ENCODE results near the gene DIAPH3.

DNA sequence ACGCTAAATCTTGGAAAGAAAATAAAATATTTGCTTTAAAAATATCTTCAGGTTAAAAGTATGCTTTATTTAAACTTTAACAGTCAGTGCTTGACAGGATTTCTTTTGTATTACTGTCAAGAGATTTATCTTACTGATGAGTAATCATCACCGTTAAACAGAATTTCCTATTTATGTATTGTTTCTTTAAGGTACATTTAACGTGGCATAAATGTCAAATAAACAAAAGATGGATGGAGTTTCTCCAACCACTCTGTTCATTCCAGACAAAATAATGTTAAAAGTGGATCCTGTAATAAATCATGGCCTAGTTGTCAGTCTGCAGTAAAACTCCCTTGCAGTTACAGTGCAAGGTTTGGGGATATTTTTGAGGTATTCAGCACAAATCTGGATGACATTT is 298.3 kb downstream of the DIAPH3 start:
- TF ChIP-seq, protein P1, sequence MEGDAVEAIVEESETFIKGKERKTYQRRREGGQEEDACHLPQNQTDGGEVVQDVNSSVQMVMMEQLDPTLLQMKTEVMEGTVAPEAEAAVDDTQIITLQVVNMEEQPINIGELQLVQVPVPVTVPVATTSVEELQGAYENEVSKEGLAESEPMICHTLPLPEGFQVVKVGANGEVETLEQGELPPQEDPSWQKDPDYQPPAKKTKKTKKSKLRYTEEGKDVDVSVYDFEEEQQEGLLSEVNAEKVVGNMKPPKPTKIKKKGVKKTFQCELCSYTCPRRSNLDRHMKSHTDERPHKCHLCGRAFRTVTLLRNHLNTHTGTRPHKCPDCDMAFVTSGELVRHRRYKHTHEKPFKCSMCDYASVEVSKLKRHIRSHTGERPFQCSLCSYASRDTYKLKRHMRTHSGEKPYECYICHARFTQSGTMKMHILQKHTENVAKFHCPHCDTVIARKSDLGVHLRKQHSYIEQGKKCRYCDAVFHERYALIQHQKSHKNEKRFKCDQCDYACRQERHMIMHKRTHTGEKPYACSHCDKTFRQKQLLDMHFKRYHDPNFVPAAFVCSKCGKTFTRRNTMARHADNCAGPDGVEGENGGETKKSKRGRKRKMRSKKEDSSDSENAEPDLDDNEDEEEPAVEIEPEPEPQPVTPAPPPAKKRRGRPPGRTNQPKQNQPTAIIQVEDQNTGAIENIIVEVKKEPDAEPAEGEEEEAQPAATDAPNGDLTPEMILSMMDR (IDR thresholded peaks at IDR 0.05) = no peak
- TF ChIP-seq POLR2A (IDR thresholded peaks at IDR 0.05) = no peak
- no peak for TF ChIP-seq EP300 (IDR thresholded peaks at IDR 0.05)
